HG02798 (cell line): ENCODE measurements around the gene MAPT.

ENCODE experiments used
- ATAC-seq: cut with Tn5 transposase; IDR thresholded peaks from one replicate; pipeline ENCODE4 v1.9.1; 2021; ENCODE audit warnings: mild to moderate bottlenecking; ENCODE audit not compliant: unreplicated experiment, poor library complexity

MAPT gene

DNA sequence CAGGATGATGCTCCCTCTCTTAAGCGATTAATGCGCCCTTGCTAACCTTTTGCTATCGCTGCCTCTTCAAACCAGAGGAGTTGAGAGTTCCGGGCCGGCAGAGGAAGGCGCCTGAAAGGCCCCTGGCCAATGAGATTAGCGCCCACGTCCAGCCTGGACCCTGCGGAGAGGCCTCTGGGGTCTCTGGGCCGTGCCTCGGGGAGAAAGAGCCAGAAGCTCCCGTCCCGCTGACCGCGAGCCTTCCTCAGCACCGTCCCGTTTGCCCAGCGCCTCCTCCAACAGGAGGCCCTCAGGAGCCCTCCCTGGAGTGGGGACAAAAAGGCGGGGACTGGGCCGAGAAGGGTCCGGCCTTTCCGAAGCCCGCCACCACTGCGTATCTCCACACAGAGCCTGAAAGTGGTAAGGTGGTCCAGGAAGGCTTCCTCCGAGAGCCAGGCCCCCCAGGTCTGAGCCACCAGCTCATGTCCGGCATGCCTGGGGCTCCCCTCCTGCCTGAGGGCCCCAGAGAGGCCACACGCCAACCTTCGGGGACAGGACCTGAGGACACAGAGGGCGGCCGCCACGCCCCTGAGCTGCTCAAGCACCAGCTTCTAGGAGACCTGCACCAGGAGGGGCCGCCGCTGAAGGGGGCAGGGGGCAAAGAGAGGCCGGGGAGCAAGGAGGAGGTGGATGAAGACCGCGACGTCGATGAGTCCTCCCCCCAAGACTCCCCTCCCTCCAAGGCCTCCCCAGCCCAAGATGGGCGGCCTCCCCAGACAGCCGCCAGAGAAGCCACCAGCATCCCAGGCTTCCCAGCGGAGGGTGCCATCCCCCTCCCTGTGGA, 88.6 kb downstream of the MAPT start:
- ATAC-seq = no peak

DNA sequence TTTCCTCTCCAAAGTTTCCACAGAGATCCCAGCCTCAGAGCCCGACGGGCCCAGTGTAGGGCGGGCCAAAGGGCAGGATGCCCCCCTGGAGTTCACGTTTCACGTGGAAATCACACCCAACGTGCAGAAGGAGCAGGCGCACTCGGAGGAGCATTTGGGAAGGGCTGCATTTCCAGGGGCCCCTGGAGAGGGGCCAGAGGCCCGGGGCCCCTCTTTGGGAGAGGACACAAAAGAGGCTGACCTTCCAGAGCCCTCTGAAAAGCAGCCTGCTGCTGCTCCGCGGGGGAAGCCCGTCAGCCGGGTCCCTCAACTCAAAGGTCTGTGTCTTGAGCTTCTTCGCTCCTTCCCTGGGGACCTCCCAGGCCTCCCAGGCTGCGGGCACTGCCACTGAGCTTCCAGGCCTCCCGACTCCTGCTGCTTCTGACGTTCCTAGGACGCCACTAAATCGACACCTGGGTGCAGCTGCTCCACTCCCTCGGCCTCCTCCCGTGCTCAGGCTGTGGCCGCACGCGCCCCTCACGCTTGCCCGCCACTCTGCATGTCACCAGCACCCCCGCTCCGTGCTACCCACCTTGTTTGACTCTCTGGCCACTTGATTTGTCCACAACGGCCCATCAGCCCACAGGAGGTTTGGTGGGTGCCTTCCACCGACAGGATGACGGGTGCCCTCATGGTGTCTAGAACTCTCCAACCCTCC, 89.4 kb downstream of the MAPT start:
- no peak for ATAC-seq

DNA sequence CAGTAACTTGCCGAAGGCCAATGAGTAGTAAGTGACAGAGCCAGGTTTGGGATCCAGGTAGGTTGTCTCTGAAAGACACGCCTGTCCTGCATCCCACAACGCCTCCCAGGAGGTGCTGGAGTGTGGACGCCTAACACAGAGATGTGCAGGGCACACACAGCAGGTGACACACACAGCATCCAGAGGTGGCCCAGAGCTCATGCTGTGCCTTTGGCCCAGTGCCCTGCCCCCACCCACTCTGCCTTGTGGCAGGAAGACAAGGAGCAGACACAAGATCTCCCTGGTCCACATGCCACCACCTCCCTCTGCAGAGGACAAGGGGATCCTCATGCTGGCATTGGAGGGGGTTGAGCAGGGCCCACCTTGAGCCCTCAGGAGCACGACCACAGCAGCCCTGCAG, 90.0 kb downstream of the MAPT start:
- ATAC-seq = no peak

DNA sequence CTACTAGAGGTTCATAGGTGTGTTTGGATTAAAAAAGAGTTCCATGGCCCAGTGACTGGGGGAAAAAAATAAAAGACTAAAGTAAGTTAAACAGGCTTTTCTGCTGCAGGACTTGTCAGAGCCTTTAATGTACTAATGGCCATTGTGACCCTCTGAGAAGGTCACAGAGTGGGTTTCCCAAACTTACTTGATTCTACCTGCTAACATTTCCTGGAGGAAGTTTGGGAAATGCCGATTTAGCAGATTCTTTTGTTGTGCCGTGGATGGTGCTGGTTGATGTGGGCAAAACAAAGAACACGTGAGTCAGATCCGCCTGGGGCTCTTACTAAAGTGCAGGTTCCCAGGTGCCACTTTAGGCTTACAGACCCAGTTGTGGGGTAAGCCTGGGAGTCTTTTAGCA, 91.1 kb downstream of the MAPT start:
- ATAC-seq = no peak

DNA sequence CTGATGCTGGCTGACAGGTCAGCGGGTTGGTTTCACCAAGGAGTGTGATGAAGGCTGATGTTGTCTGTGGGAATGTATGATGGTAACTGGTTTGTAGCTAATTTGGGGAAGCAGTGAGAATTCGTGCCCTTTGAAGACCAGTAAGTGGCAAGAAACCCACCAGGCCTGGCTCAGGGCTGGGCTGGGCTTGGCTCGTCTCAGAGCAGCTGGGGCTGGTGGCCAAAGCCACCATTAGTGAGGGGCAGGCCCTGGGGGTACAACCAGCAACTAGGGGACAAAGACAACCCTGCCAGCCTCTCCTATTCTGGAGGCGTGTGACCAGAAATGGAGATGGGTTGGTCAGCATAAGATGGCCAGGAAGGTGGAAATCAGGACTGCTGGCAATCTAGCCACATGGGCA, 91.7 kb downstream of the MAPT start:
- ATAC-seq = no peak

DNA sequence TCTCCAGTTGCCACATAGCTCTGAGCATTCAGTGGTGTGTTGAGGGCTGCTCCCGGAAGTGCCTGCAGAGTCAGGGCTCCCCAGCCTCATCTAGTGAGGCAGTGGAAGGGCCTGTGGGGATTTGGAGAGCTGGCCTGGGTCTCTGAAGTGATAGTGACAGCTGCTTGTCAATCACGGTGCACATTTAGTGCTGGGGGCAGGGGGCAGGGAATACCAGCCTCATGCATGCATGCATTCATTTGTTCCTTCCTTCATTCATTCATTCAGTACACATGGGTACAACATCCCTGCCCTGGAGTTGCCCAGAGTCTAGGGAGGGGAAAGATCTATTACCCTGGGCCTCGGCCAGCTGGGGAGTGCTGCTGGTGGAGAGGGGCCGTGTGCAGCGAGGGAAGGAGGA, 93.4 kb downstream of the MAPT start:
- no peak for ATAC-seq

DNA sequence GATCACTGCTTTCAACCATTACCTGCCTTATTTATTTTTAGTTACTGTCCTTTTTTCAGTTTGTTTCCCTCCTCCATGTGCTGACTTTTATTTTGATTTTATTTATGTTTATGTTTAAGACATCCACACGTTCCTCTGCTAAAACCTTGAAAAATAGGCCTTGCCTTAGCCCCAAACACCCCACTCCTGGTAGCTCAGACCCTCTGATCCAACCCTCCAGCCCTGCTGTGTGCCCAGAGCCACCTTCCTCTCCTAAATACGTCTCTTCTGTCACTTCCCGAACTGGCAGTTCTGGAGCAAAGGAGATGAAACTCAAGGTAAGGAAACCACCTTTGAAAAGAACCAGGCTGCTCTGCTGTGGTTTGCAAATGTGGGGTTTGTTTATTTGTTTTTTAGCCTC, 95.4 kb downstream of the MAPT start:
- ATAC-seq = no peak

DNA sequence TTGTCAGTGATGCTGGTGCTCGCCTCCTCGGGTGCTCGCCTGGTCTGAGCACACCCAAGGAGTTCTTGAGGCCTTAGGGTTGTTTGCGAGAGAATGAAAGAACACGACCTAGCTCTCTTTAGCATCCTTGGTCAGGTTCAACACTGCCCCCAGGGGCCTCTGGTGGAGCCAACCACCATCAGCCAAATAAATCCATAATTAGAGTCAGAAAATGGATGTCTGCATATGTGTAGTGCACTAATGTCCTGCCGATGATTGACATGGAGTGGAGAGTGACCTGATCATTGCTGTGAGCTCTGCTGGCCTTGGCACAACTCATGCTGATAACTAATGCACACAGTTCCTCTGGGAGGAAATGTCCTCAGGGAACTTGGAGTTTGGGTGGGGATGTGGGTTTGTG, 96.5 kb downstream of the MAPT start:
- no peak for ATAC-seq

DNA sequence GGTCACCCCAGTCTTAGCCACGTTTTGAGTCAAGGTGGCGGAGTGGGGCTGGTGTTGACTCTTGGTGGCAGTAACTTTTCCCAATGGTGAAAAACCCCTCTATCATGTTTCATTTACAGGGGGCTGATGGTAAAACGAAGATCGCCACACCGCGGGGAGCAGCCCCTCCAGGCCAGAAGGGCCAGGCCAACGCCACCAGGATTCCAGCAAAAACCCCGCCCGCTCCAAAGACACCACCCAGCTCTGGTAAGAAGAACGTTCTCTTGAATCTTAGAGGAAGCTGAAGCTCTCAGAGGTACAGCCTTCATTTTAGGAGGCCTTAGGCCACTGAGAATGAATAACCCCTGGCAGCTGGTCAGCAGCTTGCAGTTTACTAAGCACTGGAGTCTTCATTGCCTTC, 97.0 kb downstream of the MAPT start:
- ATAC-seq = no peak

DNA sequence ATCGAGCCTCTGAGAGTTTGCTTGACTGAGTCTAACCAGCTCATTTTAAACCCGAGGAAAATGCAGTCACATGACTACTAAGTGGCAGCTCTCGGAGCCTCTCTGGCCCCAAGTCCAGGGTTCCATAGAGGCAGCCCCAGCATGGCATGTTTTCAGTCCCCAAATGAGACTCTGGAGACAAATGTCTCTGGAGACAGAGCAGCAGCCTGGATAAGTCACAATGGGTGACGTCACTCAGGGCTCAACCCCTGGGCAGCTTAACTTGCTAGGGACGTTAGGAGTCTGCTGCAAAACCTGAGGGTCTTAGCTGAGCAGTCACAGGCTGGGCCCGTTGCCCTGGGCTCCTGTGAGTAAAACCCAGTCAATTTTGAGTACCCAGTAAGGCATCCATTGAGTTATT, 97.8 kb downstream of the MAPT start:
- ATAC-seq = no peak

DNA sequence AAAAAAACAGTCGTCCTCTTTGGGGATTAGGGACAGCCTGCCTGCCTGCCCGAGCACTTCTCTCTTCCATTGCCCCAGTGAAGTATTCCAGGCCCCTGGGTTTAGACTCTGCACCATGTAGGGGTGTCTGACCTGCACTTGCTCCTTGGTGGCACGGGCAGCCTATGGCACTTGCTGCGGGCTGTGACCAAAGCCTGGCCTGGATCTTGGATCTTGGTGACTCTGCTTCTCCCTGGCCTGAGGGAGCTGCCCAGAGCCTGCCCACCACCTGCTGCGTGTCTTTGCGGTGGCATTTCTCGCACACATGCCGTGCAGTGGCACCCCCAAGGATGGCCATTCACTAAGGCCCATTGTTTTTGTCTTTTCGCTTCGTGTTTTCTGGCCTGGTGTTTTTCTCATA, 98.5 kb downstream of the MAPT start:
- no peak for ATAC-seq

DNA sequence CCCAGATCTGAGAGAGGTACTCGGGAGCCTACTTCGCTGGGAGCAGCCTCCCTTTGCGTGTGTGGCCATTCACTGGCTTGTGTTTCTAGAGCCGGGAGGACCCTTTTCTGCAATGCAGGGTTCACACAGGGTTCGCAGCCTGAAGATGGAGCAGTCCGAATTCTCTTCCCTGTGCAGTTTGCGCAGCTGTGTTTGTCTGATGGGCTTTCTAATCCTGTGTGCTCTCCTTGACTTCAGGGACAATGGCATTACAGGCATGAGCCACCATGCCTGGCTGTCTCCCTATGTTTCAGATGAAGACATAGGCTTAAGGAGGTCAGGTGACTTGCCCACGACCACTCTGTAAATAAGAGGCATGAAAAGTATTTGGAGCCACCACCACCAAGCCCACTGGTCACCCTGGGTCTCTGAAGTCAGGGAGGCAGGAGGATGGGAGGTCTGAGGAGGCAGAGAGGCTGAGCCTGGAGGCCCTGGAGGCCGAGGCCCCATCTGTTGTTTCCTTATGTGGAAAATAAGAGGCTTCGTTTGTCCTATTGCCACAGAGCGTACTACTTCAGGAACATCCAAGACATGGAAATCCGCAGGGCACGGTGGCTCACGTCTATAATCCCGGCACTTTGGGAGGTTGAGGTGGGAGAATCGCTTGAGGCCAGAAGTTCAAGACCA, 99.7 kb downstream of the MAPT start:
- no peak for ATAC-seq

DNA sequence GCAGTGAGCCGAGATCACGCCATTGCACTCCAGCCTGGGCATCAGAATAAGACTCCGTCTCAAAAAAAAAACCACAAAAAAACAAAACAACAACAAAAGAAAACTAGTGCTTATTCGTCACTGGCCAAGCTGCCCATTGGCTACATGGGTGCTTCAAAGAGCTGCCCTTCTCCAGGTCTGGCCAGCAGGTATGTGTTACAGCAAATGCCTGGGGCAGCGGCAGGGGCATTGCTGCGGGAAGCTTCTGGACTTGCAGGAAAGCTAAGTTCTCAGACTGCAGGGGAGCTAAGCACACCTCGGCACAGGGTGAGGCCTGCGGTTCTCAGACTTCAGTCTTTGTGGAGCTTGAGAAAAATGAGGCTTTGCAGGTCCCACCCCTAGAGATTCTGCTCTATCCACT, 100.6 kb downstream of the MAPT start:
- ATAC-seq = no peak

DNA sequence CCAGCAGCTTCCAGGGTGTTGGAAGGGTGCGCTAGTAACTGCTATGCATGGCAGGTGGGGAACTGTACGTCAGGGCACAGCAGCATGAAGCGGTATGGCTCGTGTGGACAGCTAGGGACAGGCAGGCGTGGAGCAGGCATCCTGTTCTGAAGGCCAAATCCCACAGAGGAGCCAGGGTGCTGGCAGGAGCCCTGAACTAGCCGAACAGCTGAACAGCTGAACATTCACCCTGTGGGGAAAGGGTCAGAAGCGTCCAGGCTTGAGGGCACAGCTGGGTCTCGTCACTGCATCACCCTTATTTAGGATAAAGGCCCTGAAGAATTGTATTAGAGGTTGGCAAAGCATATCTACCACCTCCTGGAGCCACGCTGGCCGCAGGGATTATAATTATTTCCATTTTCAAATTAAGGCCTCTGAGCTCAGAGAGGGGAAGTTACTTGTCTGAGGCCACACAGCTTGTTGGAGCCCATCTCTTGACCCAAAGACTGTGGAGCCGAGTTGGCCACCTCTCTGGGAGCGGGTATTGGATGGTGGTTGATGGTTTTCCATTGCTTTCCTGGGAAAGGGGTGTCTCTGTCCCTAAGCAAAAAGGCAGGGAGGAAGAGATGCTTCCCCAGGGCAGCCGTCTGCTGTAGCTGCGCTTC, 101.4 kb downstream of the MAPT start:
- no peak for ATAC-seq

DNA sequence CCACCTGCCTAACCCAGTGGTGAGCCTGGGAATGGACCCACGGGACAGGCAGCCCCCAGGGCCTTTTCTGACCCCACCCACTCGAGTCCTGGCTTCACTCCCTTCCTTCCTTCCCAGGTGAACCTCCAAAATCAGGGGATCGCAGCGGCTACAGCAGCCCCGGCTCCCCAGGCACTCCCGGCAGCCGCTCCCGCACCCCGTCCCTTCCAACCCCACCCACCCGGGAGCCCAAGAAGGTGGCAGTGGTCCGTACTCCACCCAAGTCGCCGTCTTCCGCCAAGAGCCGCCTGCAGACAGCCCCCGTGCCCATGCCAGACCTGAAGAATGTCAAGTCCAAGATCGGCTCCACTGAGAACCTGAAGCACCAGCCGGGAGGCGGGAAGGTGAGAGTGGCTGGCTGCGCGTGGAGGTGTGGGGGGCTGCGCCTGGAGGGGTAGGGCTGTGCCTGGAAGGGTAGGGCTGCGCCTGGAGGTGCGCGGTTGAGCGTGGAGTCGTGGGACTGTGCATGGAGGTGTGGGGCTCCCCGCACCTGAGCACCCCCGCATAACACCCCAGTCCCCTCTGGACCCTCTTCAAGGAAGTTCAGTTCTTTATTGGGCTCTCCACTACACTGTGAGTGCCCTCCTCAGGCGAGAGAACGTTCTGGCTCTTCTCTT, 102.1 kb downstream of the MAPT start:
- no peak for ATAC-seq

DNA sequence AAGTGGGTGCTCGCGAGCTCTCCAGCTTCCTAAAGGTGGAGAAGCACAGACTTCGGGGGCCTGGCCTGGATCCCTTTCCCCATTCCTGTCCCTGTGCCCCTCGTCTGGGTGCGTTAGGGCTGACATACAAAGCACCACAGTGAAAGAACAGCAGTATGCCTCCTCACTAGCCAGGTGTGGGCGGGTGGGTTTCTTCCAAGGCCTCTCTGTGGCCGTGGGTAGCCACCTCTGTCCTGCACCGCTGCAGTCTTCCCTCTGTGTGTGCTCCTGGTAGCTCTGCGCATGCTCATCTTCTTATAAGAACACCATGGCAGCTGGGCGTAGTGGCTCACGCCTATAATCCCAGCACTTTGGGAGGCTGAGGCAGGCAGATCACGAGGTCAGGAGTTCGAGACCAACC, 102.8 kb downstream of the MAPT start:
- ATAC-seq = no peak

DNA sequence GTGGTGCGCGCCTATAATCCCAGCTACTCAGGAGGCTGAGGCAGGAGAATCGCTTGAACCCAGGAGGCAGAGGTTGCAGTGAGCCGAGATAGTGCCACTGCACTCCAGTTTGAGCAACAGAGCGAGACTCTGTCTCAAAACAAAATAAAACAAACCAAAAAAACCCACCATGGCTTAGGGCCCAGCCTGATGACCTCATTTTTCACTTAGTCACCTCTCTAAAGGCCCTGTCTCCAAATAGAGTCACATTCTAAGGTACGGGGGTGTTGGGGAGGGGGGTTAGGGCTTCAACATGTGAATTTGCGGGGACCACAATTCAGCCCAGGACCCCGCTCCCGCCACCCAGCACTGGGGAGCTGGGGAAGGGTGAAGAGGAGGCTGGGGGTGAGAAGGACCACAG, 103.3 kb downstream of the MAPT start:
- ATAC-seq = no peak

DNA sequence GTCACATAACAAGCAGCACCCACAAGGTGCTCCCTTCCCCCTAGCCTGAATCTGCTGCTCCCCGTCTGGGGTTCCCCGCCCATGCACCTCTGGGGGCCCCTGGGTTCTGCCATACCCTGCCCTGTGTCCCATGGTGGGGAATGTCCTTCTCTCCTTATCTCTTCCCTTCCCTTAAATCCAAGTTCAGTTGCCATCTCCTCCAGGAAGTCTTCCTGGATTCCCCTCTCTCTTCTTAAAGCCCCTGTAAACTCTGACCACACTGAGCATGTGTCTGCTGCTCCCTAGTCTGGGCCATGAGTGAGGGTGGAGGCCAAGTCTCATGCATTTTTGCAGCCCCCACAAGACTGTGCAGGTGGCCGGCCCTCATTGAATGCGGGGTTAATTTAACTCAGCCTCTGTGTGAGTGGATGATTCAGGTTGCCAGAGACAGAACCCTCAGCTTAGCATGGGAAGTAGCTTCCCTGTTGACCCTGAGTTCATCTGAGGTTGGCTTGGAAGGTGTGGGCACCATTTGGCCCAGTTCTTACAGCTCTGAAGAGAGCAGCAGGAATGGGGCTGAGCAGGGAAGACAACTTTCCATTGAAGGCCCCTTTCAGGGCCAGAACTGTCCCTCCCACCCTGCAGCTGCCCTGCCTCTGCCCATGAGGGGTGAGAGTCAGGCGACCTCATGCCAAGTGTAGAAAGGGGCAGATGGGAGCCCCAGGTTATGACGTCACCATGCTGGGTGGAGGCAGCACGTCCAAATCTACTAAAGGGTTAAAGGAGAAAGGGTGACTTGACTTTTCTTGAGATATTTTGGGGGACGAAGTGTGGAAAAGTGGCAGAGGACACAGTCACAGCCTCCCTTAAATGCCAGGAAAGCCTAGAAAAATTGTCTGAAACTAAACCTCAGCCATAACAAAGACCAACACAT, 104.9 kb downstream of the MAPT start, which contains the start of gene STH:
Gene STH, plus strand, starts transcription at position 264 of the 913 bp plus-strand sequence. Its CDS starts 30 bp downstream, at position 294.
- no peak for ATAC-seq

DNA sequence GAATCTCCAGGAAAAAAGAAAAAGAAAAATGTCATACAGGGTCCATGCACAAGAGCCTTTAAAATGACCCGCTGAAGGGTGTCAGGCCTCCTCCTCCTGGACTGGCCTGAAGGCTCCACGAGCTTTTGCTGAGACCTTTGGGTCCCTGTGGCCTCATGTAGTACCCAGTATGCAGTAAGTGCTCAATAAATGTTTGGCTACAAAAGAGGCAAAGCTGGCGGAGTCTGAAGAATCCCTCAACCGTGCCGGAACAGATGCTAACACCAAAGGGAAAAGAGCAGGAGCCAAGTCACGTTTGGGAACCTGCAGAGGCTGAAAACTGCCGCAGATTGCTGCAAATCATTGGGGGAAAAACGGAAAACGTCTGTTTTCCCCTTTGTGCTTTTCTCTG, 105.5 kb downstream of the MAPT start:
- no peak for ATAC-seq
